DND-41 (cell line): ENCODE results near the gene CELSR3.
A peak's percentile ranks its signal among the peaks of the same experiment; 100 is the strongest.

Experiments used
- ATAC-seq: fragments of 200-7000 bp; cut with Tn5 transposase; 3 replicates; pipeline ENCODE4 v1.9.1; 2021; ENCODE audit warnings: low read depth; ENCODE audit not compliant: insufficient read depth
- DNase-seq: peaks from one replicate; pipeline ENCODE4 v3.0.0-alpha.2; 2020
- H2AFZ ChIP-seq: 2 replicates; pipeline ENCODE4 v1.6.0; 2012; ENCODE audit warnings: low read depth, low read length
- H3K27ac ChIP-seq: 2 replicates; pipeline ENCODE4 v1.5.1; 2012; ENCODE audit warnings: low read length, inconsistent platforms
- H3K27me3 ChIP-seq: fragments of 200-600 bp; sonication (generic); 2 replicates; pipeline ENCODE4 v1.6.0; 2012; ENCODE audit warnings: low read length, mild to moderate bottlenecking, inconsistent platforms; ENCODE audit not compliant: insufficient read depth, poor library complexity
- H3K36me3 ChIP-seq: 2 replicates; pipeline ENCODE4 v1.5.1; 2012; ENCODE audit warnings: low read length, inconsistent platforms; ENCODE audit not compliant: insufficient read depth
- H3K4me1 ChIP-seq: 2 replicates; pipeline ENCODE4 v1.5.1; 2012; ENCODE audit warnings: mild to moderate bottlenecking, low read length; ENCODE audit not compliant: insufficient read depth
- H3K4me2 ChIP-seq: 2 replicates; pipeline ENCODE4 v1.6.0; 2012; ENCODE audit warnings: mild to moderate bottlenecking, moderate library complexity, low read length, inconsistent platforms; ENCODE audit not compliant: insufficient read depth
- H3K4me3 ChIP-seq, 2 experiments: fragments of 200-600 bp in 1 of 2; shearing (Covaris generic) in 1 of 2; 2 replicates each; pipeline ENCODE4 v1.5.1; 2012 to 2016; ENCODE audit warnings: inconsistent platforms in 2 of 2, low read length in 2 of 2, mild to moderate bottlenecking in 2 of 2, low read depth in 1 of 2, moderate library complexity in 1 of 2
- H3K79me2 ChIP-seq: 2 replicates; pipeline ENCODE4 v1.6.0; 2012; ENCODE audit warnings: low read length, inconsistent platforms; ENCODE audit not compliant: insufficient read depth
- H3K9ac ChIP-seq: 2 replicates; pipeline ENCODE4 v1.6.0; 2012; ENCODE audit warnings: low read depth, mild to moderate bottlenecking, inconsistent platforms, low read length, moderate library complexity
- H3K9me3 ChIP-seq: 2 replicates; pipeline ENCODE4 v1.5.1; 2012; ENCODE audit warnings: low read length, moderate library complexity, mild to moderate bottlenecking, inconsistent platforms; ENCODE audit not compliant: insufficient read depth, severe bottlenecking
- H4K20me1 ChIP-seq: 2 replicates; pipeline ENCODE4 v1.6.0; 2012; ENCODE audit warnings: low read length; ENCODE audit not compliant: insufficient read depth
- EZH2 ChIP-seq: IDR thresholded peaks from 3 replicates; pipeline ENCODE4 v1.6.1; 2012; ENCODE audit warnings: borderline replicate concordance, low read depth, mild to moderate bottlenecking, moderate library complexity, low read length, inconsistent platforms; ENCODE audit not compliant: severe bottlenecking
- TF ChIP-seq, protein P1 (sequence below): IDR thresholded peaks from 2 replicates; pipeline ENCODE4 v1.5.1; 2012; ENCODE audit warnings: borderline replicate concordance, low read length, moderate library complexity, mild to moderate bottlenecking; ENCODE audit not compliant: poor library complexity, severe bottlenecking; ENCODE audit errors: extremely low read depth

The CELSR3 gene

DNA sequence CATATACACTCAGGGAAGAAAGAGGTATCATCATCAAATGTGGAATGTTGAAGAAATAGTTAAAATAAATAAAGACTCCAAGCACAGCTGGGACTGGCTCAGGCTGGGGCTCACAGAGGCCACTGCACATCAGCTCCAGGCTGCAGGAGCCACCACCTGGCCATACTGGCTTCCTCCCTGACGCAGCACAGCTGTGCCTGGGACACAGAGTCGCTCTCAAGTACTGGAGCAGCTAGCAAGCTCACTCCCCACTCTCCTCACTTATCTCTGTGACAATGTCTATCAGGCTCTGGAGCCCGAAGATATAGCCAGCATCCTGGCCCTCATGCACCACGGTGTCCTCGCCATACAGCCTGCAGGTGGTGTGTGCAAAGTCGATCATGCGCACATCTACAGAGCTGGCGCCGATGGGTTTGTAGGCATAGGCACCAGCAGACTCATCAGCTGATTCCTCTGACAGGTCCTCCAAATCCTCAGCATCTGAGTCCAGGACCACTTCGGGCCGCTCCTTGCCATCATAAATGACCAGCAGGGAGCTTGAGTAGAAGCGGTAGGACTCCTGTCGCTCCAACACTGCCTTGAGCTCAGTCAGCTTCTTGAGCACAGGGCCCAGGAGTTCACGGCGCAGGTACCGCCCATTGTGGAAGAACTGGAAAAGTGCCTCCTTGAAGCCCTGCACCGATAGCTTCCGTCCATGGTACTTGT lies 25.5 kb upstream of the CELSR3 start:
- Histone ChIP-seq H3K9me3 (no peaks in the 10 kb centered on the region), H3K27ac (no peak overlapping the region), H3K79me2 (peaks cover 26% of the 10 kb centered on the region), H2AFZ (no peak overlapping the region), H3K4me2 (no peak overlapping the region), H3K36me3 (peaks cover 62% of the 10 kb centered on the region), H4K20me1 (peaks cover 37% of the 10 kb centered on the region), H3K9ac (no peak overlapping the region), H3K4me3 (no peak overlapping the region), H3K4me1 (peaks cover 29% of the 10 kb centered on the region), H3K27me3 (no peaks in the 10 kb centered on the region)
- DNase-seq (no peak), ATAC-seq (no peak)
- TF ChIP-seq EZH2, result no peak

DNA sequence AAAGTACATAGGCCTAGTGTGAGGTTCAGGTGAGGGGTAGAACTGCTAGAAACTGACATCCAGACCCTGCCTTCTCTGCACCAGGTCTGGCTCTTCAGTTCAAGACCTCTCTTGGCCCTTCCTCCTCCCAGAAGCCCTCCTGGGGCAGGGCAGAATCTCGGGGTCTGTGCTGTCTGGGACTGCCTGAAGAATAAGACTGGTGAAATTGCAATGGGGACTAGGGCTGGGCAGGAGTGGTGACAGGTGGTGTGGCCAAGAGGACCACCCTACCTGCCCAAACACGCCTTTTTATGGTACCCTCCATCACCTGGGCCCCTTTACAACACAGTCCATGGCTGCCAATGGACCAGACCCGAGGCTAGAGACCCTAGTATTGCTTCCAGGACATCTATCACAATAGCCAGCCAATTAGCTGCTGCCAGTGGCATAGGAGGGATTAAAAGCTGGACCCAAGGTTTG lies 24.6 kb upstream of the CELSR3 start:
- H3K9ac ChIP-seq, result no peak overlapping the region
- H3K4me1 ChIP-seq, result peaks cover 29% of the 10 kb centered on the region
- no peaks in the 10 kb centered on the region for H3K9me3 ChIP-seq

DNA sequence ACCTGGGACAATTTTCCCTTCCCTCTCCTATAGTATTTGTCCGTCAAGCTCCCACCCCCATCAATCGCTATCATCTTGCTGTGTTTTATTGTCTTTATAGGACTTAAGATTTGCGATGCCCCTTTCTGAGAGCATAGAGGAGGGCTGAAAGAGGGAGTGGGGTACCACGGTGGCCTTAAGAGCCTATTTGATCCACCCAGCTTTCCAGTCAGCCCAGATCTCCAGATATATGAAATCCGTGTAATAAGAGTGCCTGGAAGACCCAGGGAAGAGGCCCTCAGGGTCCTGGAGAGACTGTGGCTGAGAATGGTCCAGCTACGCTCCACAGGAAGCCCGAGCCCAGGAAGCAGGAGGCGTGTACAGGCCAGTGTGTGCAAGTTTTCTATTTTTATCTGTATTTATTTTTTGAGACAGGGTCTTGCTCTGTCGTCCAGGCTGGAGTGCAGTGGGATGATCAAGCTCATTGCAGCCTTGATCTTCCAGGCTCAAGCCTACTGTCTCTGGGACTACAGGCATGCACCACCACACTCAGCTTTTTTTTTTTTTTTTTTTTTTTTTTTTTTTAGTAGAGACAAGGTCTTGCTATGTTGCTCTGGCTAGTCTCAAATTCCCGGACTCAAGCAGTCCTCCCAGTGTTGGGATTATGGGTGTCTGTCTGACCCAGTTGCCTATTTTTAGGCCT lies 24.0 kb upstream of the CELSR3 start:
- peak overlapping the region; percentile 92; the same call in 1 of the 2 replicates for H2AFZ ChIP-seq
- H4K20me1 ChIP-seq, result peaks cover 27% of the 10 kb centered on the region
- H3K36me3 ChIP-seq, result peaks cover 62% of the 10 kb centered on the region
- no peak for TF ChIP-seq EZH2
- TF ChIP-seq, protein P1, sequence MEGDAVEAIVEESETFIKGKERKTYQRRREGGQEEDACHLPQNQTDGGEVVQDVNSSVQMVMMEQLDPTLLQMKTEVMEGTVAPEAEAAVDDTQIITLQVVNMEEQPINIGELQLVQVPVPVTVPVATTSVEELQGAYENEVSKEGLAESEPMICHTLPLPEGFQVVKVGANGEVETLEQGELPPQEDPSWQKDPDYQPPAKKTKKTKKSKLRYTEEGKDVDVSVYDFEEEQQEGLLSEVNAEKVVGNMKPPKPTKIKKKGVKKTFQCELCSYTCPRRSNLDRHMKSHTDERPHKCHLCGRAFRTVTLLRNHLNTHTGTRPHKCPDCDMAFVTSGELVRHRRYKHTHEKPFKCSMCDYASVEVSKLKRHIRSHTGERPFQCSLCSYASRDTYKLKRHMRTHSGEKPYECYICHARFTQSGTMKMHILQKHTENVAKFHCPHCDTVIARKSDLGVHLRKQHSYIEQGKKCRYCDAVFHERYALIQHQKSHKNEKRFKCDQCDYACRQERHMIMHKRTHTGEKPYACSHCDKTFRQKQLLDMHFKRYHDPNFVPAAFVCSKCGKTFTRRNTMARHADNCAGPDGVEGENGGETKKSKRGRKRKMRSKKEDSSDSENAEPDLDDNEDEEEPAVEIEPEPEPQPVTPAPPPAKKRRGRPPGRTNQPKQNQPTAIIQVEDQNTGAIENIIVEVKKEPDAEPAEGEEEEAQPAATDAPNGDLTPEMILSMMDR, result no peak
- peak overlapping the region; percentile 88 for H3K4me2 ChIP-seq
- ATAC-seq (no peak), DNase-seq (no peak)
- peak overlapping the region in 1 of 2 experiments; percentile 97; a peak in 2 of 4 replicates for H3K4me3 ChIP-seq
- H3K79me2 ChIP-seq, result peaks cover 20% of the 10 kb centered on the region
- H3K27ac ChIP-seq, result no peak overlapping the region
- H3K9ac ChIP-seq, result peak overlapping the region; percentile 92
- peaks cover 29% of the 10 kb centered on the region for H3K4me1 ChIP-seq
- no peaks in the 10 kb centered on the region for H3K27me3 ChIP-seq
- no peaks in the 10 kb centered on the region for H3K9me3 ChIP-seq

More for the DNA sequence above, 24.6 kb upstream of the CELSR3 start:
- Histone ChIP-seq H3K79me2 (peaks cover 20% of the 10 kb centered on the region), H3K27me3 (no peaks in the 10 kb centered on the region), H3K36me3 (peaks cover 62% of the 10 kb centered on the region), H2AFZ (no peak overlapping the region), H3K27ac (no peak overlapping the region), H3K4me2 (no peak overlapping the region), H3K4me3 (no peak overlapping the region), H4K20me1 (peaks cover 29% of the 10 kb centered on the region)
- DNase-seq (no peak), ATAC-seq (no peak)
- no peak for TF ChIP-seq EZH2
- TF ChIP-seq, protein P1, result no peak
